Uterus (tissue), 4 donors: ENCODE measurements around the gene KRTAP5-3. TPM values are rescaled to one million over a fixed set of nuclear protein-coding genes. Genes with fewer than 3 reads are reported as not detected.
"Not testable (repeated sequence)": the region's sequence is repeated elsewhere in the genome, so short reads cannot be mapped to it uniquely, and the experiment has no call there.

Experiments
- DNase-seq, 2 donors: peaks; one replicate each; pipeline ENCODE4 v3.0.0-alpha.2; 2019 to 2020
- H3K27ac ChIP-seq, 2 donors: fragments of 200-600 bp; sonication (generic); 1 replicate in 1 of 2; 2 replicates in 1 of 2; pipeline ENCODE4 v1.5.1; 2016 to 2018
- H3K27me3 ChIP-seq, 2 donors: fragments of 200-600 bp; sonication (generic); one replicate each; pipeline ENCODE4 v1.5.1; 2018 to 2019; ENCODE audit warnings: control low read depth in 1 of 2
- H3K36me3 ChIP-seq, 2 donors: fragments of 200-600 bp; sonication (generic); one replicate each; pipeline ENCODE4 v1.5.1; 2019; ENCODE audit warnings: control low read depth in 1 of 2
- H3K4me1 ChIP-seq, 2 donors: fragments of 200-600 bp; sonication (generic); one replicate each; pipeline ENCODE4 v1.5.1; 2018 to 2019; ENCODE audit warnings: control low read depth in 1 of 2
- H3K4me3 ChIP-seq, 2 donors: fragments of 200-600 bp; sonication (generic); 1 replicate in 1 of 2; 2 replicates in 1 of 2; pipeline ENCODE4 v1.5.1; 2018 to 2019; ENCODE audit warnings: mild to moderate bottlenecking in 1 of 2
- H3K9me3 ChIP-seq, 2 donors: fragments of 200-600 bp; sonication (generic); one replicate each; pipeline ENCODE4 v1.5.1; 2019; ENCODE audit warnings: control low read depth in 1 of 2
- POLR2A ChIP-seq, 2 donors: fragments of 450-650 bp; IDR thresholded peaks; one replicate each; pipeline ENCODE4 v1.6.1; 2016; ENCODE audit warnings: antibody characterized with exemption in 2 of 2, mild to moderate bottlenecking in 1 of 2, moderate library complexity in 1 of 2
- intact Hi-C: fragments of 100-400 bp; cut with DNase I; formaldehyde crosslinking; loops from one replicate; pipeline ENCODE4 v1.15.1; 2023; ENCODE audit warnings: low total_unique reads
- total RNA-seq, 4 donors: library from RNA; depleted of rRNA in 3 of 4; stranded (reverse); fragments of >200 nt in 3 of 4; gene quantifications; one replicate each; pipeline versions ENCODE4 v1.1.0 to v1.2.4, GENCODE V29; 2014 to 2023
- TF ChIP-seq, protein P1 (sequence below), 4 experiments: fragments of 200-600 bp in 2 of 4; fragments of 450-650 bp in 2 of 4; sonication (generic) in 2 of 4; IDR thresholded peaks; one replicate each; pipeline ENCODE4 v1.5.1; 2016 to 2019; ENCODE audit warnings: antibody characterized with exemption in 4 of 4, mild to moderate bottlenecking in 2 of 4, moderate library complexity in 1 of 4
- donor health status: DM: yes; HTN: yes; CAD: no.

KRTAP5-3 gene
- total RNA-seq, 4 donors from 2014 or later: not detected

GRCh38 chr11:1597994-1598380, 10.3 kb downstream of the KRTAP5-3 start, which contains the start of gene KRTAP5-2:
KRTAP5-2 (minus strand) TSS chr11:1598294; CDS start chr11:1598250, 44 bp downstream.
- intact Hi-C loops: no loop called here
- Histone ChIP-seq H3K4me3 (no peak within 1 kb of the TSS), H3K27ac (no peak within 1 kb of the TSS), H3K27me3 (peaks cover 0 to 3% of the 10 kb centered on the region in 2 donors), H3K36me3 (no peaks in the 10 kb centered on the region), H3K4me1 (no peaks in the 10 kb centered on the region), H3K9me3 (no peaks in the 10 kb centered on the region)
- TF ChIP-seq POLR2A (IDR thresholded peaks at IDR 0.05): no peak
- TF ChIP-seq, protein P1, sequence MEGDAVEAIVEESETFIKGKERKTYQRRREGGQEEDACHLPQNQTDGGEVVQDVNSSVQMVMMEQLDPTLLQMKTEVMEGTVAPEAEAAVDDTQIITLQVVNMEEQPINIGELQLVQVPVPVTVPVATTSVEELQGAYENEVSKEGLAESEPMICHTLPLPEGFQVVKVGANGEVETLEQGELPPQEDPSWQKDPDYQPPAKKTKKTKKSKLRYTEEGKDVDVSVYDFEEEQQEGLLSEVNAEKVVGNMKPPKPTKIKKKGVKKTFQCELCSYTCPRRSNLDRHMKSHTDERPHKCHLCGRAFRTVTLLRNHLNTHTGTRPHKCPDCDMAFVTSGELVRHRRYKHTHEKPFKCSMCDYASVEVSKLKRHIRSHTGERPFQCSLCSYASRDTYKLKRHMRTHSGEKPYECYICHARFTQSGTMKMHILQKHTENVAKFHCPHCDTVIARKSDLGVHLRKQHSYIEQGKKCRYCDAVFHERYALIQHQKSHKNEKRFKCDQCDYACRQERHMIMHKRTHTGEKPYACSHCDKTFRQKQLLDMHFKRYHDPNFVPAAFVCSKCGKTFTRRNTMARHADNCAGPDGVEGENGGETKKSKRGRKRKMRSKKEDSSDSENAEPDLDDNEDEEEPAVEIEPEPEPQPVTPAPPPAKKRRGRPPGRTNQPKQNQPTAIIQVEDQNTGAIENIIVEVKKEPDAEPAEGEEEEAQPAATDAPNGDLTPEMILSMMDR (IDR thresholded peaks at IDR 0.05): no peak
- no peak for DNase-seq

DNA sequence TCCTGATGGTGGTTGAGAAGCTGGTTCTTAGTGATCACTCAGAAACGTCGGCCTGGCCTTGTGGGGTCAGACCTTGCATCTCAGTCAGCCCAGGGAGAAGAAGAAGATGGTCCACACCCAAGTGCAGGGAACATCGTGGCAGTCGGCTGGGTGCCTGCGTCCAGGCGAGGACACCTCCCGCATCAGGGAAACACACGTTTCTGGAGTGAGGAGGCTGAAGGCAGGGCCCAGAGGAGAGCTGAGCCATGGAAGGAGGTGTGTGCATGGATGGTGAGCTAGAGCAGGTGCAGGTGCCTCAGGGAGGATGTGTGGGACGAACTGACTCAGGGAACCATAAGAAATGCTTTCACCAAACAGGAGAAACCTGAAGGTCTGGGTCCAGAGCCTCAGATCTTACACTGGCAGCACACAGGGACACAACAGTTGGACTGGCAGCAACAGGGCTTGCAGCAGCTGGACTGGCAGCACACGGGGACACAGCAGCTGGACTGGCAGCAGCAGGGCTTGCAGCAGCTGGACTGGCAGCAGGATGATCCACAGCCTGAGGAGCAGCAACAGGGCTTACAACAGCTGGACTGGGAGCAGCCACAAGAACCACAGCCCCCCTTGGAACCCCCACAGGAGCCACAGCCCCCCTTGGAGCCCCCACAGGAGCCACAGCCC, 10.8 kb downstream of the KRTAP5-3 start:
- no peak for DNase-seq
- no peak overlapping the region for H3K4me3 ChIP-seq
- intact Hi-C loops: no loop called here
- peaks cover 0 to 3% of the 10 kb centered on the region in 2 donors for H3K27me3 ChIP-seq
- H3K36me3 ChIP-seq: no peaks in the 10 kb centered on the region
- TF ChIP-seq, protein P1 (IDR thresholded peaks at IDR 0.05): no peak
- TF ChIP-seq POLR2A (IDR thresholded peaks at IDR 0.05): no peak
- no peak overlapping the region for H3K27ac ChIP-seq
- H3K9me3 ChIP-seq: no peaks in the 10 kb centered on the region
- no peaks in the 10 kb centered on the region for H3K4me1 ChIP-seq

DNA sequence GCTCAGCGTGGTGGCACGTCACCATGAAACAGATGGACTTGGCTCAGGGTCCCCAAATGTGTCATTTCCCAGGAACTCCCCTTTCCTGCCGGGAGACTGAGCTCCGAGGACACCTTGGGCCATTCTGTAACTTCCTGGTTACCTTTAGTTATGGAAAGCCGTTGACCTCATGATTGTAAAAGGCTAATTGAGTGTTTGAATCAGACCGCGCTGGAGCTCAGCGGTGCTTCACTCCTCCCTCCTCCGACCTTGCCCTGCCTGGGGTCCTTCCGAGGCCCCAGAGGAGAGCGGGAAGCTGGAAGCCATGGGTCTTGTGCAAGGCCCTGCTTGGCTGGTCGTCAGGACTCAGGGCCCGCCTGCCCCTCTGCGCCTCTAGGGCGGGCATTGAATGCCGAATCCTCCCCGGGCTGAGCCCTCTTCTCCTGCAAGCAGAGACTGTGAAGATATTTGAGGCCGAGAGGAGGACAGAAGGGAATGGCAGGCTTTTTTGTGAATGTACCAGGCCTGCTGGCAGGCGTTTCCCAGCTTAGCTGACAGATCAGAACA, 11.6 kb downstream of the KRTAP5-3 start:
- intact Hi-C loops, H3K4me1 ChIP-seq, DNase-seq, H3K9me3 ChIP-seq, H3K36me3 ChIP-seq, H3K27ac ChIP-seq, H3K4me3 ChIP-seq, H3K27me3 ChIP-seq: not testable (repeated sequence)

DNA sequence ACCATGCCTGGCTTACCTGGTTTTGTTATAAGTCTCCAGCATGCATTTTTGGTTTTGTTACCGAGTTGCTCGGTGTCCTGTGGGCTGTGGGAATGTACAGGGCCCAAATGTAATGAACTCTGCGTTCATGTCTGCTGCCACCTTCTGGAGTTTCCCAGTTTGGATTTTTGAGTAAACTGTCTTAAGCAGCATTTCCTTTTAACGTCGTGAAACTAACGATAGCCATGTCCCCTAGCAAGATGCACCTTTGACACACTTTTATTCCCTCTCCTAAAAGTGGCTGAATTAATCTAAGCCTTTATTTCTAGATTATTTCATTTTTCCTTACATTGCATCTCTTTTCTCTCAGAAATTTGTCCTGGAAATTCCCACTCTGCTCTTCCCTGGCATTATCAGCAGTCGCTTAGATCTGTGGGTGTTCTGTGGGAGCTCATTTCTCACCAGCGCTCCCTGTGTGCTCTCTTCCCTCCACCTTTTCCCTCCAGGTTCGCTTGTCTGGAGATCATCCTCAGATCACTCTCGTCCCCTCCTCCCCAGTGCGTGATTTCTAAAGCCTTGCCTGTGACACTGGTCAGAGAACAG, 12.2 kb downstream of the KRTAP5-3 start:
- H3K27me3 ChIP-seq: not testable (repeated sequence)

GRCh38 chr11:1592628-1593027, 15.6 kb downstream of the KRTAP5-3 start:
- no peak overlapping the region for H3K27ac ChIP-seq
- H3K4me1 ChIP-seq: no peaks in the 10 kb centered on the region
- H3K4me3 ChIP-seq: no peak overlapping the region
- H3K36me3 ChIP-seq: no peaks in the 10 kb centered on the region
- no peaks in the 10 kb centered on the region for H3K9me3 ChIP-seq
- TF ChIP-seq, protein P1 (IDR thresholded peaks at IDR 0.05): no peak
- no peak for TF ChIP-seq POLR2A (IDR thresholded peaks at IDR 0.05)
- DNase-seq: no peak
- H3K27me3 ChIP-seq: peaks cover 0 to 3% of the 10 kb centered on the region in 2 donors
- intact Hi-C loops: no loop called here

More for the DNA sequence above, 12.2 kb downstream of the KRTAP5-3 start:
- H3K9me3 ChIP-seq, intact Hi-C loops, H3K4me3 ChIP-seq, DNase-seq, H3K36me3 ChIP-seq, H3K27ac ChIP-seq, H3K4me1 ChIP-seq: not testable (repeated sequence)

DNA sequence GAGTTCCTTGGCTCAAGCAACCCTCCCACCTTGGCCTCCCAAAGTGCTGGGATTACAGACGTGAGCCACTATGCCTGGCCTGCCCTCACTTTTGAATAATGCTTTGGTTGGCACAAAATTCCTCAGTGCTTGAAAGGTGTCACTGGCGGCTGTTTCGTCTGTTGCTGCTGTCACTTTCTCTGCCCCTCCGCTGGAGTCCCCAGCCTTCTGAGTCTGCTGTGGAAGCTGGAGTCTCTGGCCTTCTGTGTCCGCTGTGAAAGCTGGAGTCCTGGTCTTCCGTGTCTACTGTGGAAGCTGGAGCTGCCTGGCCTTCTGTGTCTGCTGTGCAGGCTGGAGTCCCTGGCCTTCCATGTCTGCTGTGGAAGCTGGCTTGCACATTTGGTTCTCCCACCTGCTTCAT, 18.3 kb downstream of the KRTAP5-3 start:
- TF ChIP-seq, protein P1 (IDR thresholded peaks at IDR 0.05): no peak
- TF ChIP-seq POLR2A (IDR thresholded peaks at IDR 0.05): no peak
- Histone ChIP-seq H3K27ac (no peak overlapping the region), H3K27me3 (peaks cover 0 to 3% of the 10 kb centered on the region in 2 donors), H3K4me1 (no peaks in the 10 kb centered on the region), H3K4me3 (no peak overlapping the region), H3K36me3 (no peaks in the 10 kb centered on the region), H3K9me3 (no peaks in the 10 kb centered on the region)
- intact Hi-C loops: no loop called here
- DNase-seq: no peak

GRCh38 chr11:1589191-1589963, 18.9 kb downstream of the KRTAP5-3 start:
- H3K27me3 ChIP-seq, DNase-seq, H3K9me3 ChIP-seq, H3K4me1 ChIP-seq, H3K36me3 ChIP-seq, H3K27ac ChIP-seq, H3K4me3 ChIP-seq, intact Hi-C loops: not testable (repeated sequence)
